ENCODE measurements around the gene MARCHF10.
"Not testable (repeated sequence)": the region's sequence is repeated elsewhere in the genome, so short reads cannot be mapped to it uniquely, and the experiment has no call there.

Gene MARCHF10, protein sequence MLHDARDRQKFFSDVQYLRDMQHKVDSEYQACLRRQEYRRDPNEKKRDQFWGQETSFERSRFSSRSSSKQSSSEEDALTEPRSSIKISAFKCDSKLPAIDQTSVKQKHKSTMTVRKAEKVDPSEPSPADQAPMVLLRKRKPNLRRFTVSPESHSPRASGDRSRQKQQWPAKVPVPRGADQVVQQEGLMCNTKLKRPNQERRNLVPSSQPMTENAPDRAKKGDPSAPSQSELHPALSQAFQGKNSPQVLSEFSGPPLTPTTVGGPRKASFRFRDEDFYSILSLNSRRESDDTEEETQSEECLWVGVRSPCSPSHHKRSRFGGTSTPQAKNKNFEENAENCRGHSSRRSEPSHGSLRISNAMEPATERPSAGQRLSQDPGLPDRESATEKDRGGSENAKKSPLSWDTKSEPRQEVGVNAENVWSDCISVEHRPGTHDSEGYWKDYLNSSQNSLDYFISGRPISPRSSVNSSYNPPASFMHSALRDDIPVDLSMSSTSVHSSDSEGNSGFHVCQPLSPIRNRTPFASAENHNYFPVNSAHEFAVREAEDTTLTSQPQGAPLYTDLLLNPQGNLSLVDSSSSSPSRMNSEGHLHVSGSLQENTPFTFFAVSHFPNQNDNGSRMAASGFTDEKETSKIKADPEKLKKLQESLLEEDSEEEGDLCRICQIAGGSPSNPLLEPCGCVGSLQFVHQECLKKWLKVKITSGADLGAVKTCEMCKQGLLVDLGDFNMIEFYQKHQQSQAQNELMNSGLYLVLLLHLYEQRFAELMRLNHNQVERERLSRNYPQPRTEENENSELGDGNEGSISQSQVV

DNA sequence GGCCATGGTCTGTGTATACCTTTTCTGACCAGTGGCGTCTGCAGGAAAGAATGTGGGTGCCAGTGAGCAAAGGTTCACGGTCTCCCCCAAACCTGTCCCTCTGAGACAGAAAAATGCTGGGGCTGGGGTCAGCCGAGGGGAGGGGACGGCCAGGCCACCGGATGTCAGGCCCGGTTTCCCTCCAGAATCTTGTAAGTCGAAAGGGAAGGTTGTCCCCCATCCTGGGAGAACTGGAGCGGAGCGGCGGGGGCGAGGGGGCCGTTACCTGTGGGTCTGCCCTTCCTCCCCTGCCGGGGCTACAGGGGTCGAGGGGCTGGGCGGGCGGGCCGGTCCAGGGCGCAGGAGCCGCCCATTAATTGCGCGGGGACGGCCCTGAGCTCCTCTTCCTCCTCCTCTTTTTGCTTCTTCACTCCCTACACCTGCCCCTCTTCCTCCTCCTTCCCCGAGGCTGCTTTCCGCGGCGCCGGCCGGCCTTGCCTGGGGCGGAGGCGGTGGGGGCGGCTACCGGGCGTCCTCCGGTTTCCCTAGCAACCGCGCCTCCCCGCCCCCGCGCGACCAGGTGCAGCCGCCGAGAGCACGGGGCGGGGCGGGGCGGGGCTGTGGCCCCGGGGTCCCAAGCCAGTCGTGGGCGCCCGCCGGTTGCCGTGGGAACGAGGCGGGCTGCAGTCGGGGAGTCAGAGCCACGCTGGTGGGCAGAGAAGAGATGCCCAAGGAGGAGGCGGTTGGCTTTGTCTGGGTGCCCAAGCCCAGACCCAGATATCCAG is at the start of gene MARCHF10:
MARCHF10 (minus strand) TSS at position 503 of the 764 bp plus-strand sequence. CDS start 6,579 bp downstream, outside the sequence.
- DNase-seq, result peak in 1 of 4 experiments; percentile 3

DNA sequence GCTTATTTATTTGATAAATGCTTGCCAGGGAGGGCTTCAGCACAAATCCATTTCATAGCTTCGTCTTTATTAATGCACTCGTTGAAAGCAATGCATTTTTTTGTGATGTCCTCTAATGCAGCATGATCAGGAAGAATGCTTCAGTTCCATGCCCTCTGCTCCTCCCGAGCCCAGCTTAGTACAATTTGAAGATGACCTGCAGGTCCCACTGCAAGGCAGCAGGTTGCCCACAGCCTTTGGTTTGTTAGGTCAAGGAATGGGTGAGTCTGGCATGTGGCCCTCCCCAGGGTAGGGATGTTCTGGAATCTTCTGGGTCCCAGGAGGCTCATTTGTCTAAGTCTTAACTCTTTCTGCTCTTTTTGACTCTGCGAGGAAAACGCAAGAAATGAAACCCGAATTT is 49.4 kb upstream of the MARCHF10 start:
- DNase-seq, result no peak

DNA sequence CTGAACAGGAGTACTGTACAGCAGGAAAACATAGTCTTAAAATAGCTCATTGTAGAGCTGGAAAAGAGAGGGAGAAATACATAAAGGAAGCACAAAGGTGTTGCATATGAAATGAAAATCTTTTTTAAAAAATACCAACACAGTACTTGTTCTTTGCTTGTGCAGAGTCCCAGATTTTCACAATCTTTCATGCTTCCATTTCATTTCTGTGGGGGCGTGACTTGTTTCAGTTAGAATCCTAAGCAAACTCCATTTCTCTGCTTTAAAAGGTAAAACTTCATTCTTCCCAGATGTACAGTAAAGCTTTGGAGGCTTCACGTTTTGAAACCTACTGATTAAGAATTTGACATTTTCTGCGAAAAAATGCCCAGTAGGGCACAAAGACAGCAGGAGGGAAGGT is 48.5 kb upstream of the MARCHF10 start:
- DNase-seq, result no peak

DNA sequence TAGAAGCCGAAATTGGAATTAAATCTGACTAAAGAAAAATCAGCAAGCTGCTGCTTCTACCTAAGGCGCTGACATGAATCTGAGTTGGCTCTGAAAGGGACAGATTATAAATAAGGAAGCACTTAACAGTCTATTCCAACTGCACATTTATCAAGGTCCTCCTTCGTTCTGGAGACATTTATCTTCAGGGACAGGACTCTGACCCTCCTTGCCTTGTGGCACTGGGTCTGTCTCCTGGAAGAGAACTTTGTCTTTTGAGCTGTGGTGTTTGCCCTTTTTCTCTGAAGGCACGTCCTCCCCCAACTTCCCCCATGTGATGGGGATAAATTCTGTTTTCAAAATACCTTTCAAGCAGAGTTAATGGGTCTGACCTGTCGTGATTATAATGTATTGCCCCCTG is 47.0 kb upstream of the MARCHF10 start:
- no peak for DNase-seq

DNA sequence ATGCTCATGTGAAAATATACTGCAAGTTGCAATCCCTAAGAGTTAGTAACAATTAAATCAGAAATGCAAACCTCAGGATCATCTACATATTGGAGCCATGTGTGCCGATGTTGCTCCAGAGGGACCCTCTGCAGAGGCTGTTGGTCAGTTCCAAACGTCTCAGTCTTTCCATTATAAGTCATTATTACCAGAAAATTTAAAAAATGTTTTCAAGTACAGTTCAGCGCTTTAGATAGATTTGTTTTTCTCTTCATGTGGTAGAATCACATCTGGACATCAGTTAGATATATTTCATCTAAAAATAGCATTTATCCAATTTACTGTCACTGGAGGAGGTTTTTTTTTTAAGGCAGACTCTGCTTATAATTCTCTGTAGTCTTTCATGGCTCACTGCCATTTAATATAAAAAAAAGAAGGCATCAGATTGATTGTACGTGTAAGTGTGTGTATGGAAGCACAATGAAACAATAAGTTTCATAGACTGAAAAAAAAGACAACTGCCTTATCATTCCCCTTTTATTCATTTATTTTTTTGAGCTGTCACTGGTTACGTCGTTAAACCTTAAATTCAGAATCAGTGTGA is 46.1 kb upstream of the MARCHF10 start:
- DNase-seq, result no peak

DNA sequence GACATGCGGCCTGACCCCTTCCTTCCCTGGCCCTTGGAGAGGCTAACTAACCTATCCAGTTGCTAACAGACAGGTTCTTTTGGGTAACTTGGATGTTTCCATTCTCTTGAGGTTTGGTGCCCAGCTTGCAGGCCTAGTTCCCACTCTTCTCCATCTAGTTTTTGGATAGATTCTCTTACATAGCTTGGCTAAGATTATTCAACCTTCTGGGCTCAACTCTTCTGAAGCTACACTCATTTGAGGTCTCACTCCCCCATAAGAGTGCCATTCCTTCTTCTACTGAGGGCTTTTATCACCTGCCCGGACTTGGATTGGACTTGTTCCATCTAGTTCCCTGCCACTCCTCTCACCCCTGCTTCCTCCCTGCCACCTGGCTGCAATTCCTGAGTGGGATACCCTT is 44.1 kb upstream of the MARCHF10 start:
- no peak for DNase-seq

DNA sequence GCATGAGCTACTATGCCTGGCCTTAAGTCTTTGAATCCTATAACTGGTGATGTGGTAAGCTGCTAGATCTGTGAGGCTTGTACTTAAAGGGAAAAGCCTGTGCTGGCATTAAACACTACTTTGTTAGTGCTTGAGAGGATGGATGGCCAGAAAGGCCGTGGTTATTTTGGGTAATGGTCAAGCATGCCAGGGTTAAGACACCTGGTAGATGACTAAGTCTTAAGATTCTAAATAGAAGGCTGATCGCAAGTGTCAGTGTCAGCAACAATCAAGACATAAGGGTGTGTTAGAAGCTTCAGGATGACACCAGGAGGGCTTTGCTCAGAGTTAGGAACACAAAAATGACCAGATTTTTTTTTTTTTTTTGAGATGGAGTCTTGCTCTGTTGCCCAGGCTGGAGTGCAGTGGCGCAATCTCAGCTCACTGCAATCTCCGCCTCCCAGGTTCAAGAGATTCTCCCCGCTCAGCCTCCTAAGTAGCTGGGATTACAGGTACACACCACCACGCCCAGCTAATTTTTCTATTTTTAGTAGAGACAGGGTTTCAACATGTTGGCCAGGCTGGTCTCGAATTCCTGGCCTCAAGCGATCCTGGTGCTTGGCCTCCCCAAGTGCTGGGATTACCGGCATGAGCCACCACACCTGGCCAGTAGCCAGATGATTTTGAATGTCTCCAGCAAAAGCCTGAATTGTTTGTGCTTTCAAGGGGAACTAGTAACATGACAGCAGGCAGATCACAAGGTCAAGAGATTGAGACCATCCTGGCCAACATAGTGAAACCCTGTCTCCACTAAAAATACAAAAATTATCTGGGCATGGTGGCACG is 41.7 kb upstream of the MARCHF10 start:
- not testable (repeated sequence) for DNase-seq

DNA sequence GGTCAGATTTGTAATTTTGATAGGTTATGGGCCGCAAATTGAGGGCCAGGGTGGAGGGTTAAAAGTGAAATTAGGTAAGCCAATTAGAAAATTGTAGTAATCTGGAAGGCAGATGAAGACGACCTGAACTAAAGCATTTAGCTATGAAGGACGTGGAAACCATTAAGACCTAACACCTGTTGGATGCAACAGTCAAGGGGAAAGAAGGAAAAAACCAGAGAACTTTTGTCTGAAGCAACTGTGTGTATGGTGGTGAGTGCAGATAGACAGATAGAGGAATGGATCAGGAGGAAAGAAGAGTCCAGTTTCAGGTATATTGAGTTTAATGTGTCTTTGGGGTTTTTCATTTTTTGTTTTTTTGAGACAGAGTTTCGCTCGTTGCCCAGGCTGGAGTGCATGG is 40.2 kb upstream of the MARCHF10 start:
- DNase-seq, result no peak

DNA sequence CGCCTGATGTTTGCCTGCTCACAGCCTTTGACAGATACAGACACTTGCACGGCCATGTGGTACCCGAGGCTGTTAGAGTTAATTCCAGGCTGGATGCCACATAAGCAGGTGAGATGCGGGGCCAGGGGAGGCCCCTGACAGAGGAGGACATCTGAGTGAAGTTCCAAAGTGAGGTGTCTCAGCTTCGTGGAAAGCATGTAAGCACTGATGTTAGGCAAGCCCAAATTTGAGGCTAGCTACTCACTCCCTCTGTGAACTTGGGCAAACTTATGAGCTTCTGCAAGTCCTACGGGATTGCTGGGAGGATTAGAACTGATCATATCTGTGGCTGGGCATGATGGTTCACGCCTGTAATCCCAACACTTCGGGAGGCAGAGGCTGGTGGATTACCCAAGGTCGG is 39.3 kb upstream of the MARCHF10 start:
- DNase-seq, result no peak

DNA sequence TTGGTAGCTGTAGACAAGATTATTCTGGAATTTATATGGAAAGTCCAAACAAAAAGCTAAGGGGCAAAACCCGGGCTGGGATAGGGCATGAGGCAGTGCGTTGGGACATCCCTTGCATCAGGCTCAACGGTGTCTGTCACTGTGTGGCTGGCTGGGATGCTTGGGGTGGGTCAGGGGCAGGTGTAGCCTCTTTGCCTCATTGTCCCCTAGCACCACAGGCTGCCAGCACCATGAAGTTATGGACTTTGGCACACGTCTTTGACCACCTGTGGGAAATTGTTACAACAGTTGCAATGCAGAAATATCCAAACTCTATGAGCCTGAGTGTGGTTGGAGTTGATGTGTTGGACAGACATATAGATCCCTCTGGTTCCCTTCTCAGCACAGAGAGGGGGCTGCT is 32.8 kb upstream of the MARCHF10 start:
- DNase-seq, result no peak

DNA sequence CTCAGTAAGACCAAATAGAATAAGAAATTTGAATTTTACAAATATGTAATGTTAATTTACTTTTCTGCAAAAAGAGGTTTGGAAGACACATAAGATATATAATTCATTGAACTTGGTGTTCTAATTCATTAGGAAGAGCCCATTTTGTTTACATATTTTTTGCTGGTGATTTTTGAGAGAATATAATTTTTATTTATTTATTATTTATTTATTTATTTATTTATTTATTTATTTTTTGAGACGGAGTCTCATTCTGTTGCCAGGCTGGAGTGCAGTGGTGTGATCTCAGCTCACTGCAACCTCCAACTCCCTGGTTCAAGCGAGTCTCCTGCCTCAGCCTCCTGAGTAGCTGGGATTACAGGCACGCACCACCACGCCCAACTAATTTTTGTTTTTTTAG is 25.7 kb upstream of the MARCHF10 start:
- DNase-seq, result not testable (repeated sequence)

DNA sequence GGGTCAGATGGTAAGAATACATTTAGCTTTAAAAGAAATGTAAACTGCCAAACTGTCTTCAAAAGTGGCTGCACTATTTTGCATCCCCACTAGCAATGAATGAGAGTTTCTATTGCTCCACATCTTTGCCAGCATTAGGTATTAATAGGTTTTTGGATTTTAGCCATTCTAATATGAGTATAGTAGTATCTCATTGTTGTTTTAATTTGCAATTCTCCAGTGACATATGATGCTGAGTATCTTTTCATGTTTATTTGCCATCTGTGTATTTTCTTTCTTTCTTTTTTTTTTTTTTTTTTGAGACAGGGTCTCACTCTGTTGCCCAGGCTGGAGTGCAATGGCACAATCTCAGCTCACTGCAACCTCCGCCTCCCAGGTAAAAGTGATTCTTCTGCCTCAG is 24.3 kb upstream of the MARCHF10 start:
- no peak for DNase-seq

DNA sequence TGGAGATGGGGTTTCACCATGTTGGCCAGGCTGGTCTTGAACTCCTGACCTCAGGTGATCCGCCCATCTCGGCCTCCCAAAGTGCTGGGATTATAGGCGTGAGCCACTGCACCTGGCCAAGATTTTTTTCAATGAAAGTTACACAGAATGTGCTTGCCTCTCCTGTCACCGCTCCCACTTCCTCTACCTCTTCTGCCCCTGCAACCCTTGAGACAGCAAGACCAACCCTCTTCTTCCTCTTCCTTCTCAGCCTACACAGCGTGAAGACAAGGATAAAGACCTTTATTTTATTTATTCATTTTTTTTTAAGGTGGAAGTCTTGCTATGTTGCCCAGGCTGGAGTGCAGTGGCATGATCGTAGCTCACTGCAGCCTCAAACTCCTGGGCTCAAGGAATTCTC is 23.0 kb upstream of the MARCHF10 start:
- DNase-seq, result not testable (repeated sequence)

DNA sequence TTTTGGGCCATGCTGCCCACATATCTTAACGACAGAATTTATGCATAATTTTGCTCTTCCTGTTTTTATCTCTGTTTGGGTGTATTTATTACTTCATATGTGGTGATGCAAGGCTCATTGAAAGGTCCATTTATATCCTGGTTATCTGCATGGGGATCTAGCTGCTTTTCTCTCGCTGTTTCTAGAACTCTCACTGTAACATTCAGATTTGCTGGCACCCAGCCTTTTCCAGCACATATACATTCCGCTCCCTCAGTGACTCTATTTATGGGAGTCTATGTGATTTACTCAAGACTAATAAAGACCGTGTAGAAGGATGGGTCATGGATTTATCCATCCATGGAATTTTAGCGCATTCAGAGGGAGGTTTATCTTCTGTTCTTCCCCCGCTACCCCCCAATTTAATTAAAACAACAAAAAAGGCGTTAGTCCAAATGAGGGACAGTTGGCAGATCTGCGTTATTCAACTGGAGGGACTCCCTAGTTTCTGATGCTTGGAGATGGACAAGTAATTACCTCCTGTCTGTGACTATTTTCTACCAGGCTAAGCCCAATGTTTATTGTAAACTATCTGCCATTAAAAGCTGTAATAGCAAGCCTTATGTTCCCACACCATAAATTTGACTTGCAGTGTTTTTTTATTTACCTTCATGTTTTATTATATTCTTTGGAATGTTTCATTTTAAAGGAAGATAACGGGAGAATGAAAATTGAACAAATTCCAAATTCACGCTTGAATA is 19.8 kb upstream of the MARCHF10 start:
- no peak for DNase-seq

DNA sequence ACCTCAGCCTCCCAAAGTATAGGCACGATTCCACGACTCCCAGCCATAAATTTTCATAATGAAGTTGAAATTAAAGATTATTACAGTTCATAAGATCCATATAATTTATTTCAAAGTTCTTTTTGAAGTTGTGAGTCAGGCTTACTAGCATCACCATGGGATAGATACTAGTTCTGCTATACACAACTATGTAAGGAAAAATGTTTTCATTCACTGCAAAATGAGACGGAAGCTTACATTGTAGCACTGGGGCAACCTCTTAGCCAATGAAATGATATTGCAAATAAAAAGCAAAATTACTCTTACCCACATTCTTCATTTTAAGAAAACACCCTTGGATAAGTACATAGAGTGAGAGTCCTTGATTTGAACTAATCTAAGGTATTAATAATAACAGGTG is 18.8 kb upstream of the MARCHF10 start:
- no peak for DNase-seq

DNA sequence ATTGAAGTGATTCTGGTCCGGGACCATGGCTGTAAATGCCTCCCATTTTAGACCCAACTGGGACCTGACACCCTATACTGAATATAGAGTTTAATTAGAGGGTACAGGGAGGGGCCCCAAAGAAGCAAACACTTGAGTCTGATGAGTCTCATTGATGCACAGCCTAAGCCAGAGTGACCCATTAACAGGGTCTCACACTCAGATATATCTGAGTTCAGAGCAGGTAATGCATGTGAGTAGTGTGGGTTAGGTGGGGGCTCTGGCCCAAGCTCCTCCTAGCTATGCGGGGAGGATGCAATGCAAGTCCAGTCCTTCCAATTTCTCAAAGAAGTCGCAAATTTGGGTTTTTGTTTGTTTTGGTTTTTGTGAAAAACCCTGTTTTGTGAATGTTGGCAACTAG is 17.1 kb upstream of the MARCHF10 start:
- DNase-seq, result no peak

DNA sequence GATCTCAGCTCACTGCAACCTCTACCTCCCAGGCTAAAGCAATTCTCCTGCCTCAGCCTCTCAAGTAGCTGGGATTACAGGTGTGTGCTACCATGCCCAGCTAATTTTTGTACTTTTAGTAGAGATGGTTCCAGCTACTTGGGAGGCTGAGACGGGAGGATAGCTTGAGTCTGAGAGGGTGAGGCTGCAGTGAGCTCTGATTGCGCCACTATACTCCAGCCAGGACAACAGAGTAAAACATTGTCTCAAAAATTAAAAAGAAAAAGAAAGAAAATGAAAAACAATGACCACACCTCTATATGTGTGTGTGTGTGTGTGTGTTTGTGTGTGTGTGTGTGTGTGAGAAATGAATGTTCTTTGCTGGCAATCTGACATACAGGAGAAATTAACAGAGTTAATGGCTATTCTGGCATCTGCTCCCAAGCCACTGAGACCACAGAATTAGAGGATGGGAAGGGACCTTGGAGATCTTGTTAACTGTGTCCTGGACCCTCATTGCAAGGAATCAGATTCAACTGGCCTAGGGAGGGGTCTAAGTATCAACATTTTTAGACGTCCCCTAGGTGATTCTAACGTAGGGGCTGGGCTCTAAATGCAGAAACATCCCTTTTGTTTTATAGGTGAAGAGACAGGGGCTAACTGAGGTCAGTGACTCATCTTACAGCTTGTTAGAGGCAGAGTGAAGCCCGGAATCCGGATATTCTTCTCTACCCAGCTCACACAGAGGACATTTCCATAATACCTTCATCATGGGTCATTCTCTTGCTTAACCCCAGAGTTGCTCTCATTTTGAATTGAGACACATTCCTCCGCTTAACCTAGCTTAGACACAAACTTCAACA is 16.4 kb upstream of the MARCHF10 start:
- DNase-seq, result no peak

DNA sequence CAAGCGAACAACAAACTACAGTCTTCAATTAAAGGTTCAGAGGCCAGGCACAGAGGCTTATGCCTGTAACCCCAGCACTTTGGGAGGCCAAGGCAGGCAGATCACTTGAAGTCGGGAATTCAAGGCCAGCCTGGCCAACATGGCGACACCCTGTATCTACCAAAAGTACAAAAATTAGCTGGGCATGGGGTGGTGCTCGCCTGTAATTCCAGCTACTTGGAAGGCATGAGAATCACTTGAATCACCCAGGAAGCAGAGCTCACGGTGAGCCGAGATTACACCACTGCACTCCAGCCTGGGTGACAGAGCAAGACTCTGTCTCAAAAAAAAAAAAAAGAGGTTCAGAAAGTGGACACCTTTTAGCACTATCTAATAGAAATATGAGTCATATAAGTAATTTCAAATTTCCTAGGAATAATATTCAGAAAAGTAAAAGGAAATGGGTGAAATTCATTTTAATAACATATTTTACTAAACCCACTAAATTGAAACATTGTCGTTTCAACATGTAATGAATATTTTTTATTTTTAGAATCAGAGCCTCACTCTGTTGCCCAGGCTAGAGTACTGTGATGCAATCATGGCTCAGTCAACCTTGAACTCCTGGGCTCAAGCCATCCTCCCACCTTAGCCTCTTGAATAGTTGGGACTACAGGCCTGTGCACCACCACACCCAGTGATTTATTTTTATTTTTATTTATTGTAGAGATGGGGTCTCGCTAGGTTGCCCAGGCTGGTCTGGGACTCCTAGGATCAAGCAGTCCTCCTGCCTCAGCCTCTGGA is 15.2 kb upstream of the MARCHF10 start:
- no peak for DNase-seq

DNA sequence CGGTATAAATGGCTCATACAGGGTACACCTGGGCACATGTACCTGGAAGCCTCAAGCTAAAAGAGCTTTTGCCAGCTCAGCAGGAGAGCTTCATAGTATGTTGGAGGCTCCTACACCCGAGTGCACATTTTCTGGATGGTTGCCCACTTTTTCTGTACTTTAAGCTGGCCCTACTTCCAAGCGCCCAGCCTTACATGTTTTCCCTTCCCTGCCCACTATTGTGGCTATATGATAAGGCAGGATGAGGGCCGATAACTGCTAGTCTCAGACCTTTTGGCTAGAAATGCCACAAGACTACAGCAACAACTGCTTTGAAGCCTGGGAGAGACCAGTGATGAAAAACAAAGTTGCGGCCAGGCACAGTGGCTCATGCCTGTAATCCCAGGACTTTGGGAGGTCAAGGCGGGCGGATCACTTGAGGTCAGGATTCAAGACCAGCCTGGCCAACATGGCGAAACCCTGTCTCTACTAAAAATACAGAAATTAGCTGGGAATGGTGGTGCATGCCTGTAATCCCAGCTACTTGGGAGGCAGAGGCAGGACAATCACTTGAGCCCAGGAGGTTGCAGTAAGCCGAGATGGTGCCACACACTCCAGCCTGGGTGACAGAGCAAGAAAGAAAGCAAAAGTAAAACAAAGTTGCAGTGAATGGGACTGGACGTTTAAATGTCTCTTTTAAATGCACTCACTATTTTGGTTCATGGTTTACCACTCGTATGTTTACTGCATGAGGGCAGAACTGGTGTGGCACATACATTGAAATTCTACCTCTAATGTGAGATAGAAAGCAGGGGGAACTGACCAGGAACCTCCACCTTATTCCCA is 14.2 kb upstream of the MARCHF10 start:
- DNase-seq, result no peak

All from activated naive CD4-positive, alpha-beta T cell (primary cell).